MCF 10A (cell line): Measurements from ENCODE around the gene L3MBTL1. TPM values are rescaled to one million over a fixed set of nuclear protein-coding genes. Genes with fewer than 3 reads are reported as not detected.

Experiments used
- BruUV-seq: library from RNA; stranded (reverse); fragments of 400-500 nt; replicated peaks from 2 replicates; lab custom pipeline; 2021; lab: Mats Ljungman, UMichigan
- CTCF ChIA-PET: fragments of 300-600 bp; sonication (Branson Sonifier 250); formaldehyde crosslinking; extraction: SDS; loops from one replicate; lab custom pipeline; 2021; ENCODE audit warnings: antibody characterized with exemption, inconsistent platforms; lab: Yijun Ruan, JAX
- POLR2A ChIA-PET: fragments of 300-600, 350-650 bp; sonication (Branson Sonifier 250); formaldehyde crosslinking; extraction: SDS; loops from one replicate; lab custom pipeline; 2020; ENCODE audit warnings: antibody characterized with exemption, inconsistent platforms; lab: Yijun Ruan, JAX
- DNase-seq: peaks from one replicate; pipeline ENCODE4 v3.0.0-alpha.2; 2018; ENCODE audit not compliant: unreplicated experiment
- H3K27ac Mint-ChIP-seq: one replicate; pipeline ENCODE4 v1.8.0; 2022; ENCODE audit warnings: mild to moderate bottlenecking, low read depth, mixed read lengths; ENCODE audit not compliant: unreplicated experiment
- H3K27me3 Mint-ChIP-seq: one replicate; pipeline ENCODE4 v1.8.0; 2022; ENCODE audit warnings: mixed read lengths; ENCODE audit not compliant: insufficient read depth, unreplicated experiment
- H3K36me3 Mint-ChIP-seq: one replicate; pipeline ENCODE4 v1.8.0; 2022; ENCODE audit warnings: mild to moderate bottlenecking, moderate library complexity, mixed read lengths; ENCODE audit not compliant: insufficient read depth, unreplicated experiment
- H3K4me1 Mint-ChIP-seq: one replicate; pipeline ENCODE4 v1.8.0; 2022; ENCODE audit warnings: mixed read lengths; ENCODE audit not compliant: insufficient read depth, unreplicated experiment
- H3K4me3 Mint-ChIP-seq: one replicate; pipeline ENCODE4 v1.8.0; 2022; ENCODE audit warnings: mild to moderate bottlenecking, moderate library complexity, mixed read lengths; ENCODE audit not compliant: unreplicated experiment
- H3K9me3 Mint-ChIP-seq: one replicate; pipeline ENCODE4 v1.8.0; 2022; ENCODE audit warnings: mixed read lengths; ENCODE audit not compliant: unreplicated experiment
- intact Hi-C: fragments of 100-400 bp; cut with micrococcal nuclease; formaldehyde crosslinking; loops from 2 replicates; pipeline ENCODE4 v1.14.1; 2022
- total RNA-seq: library from RNA; stranded (reverse); gene quantifications from 2 replicates; pipeline ENCODE4 v1.2.3, GENCODE V29; 2022
- TF ChIP-seq, protein P1 (sequence below): fragments of 200-600 bp; IDR thresholded peaks from one replicate; pipeline ENCODE4 v1.8.0; 2022; ENCODE audit warnings: antibody characterized with exemption, mild to moderate bottlenecking; ENCODE audit not compliant: unreplicated experiment

The L3MBTL1 gene
- total RNA-seq, 1 experiment from 2014 or later: 10.5 TPM

DNA sequence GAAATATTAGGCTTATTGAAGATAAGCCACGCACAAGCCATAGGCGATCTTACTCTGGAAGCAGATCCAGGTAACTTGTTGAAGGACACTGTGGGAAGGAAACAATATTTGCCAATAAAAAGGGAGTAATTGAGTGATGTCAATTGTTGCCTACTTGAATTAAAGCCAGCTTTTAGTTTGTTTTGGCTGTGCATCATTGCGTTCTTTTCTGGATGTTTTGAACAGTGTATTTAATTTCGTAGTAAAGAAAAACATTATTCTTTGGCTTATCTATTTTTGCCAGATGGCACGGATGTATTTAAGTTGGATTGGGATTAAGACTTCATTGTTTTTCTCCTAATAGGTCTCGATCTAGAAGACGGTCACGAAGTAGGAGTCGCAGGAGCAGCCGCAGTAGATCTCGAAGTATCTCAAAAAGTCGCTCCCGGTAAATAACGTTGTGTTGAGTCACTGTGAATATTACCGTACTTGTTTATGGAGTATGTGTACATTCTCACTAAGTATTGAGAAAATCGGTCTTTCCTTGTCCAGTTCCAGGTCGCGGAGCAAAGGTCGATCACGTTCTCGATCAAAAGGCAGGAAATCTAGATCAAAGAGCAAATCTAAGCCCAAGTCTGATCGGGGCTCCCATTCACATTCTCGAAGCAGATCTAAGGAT lies 47.2 kb upstream of the L3MBTL1 start:
- H3K9me3 Mint-ChIP-seq: no peaks in the 10 kb centered on the region
- H3K27me3 Mint-ChIP-seq: no peaks in the 10 kb centered on the region
- peaks cover 20% of the 10 kb centered on the region for H3K4me1 Mint-ChIP-seq
- intact Hi-C loops: no loop called here
- peak overlapping the region; percentile 99 for H3K27ac Mint-ChIP-seq
- peak overlapping the region; percentile 91 for H3K4me3 Mint-ChIP-seq
- no TSS peak for BruUV-seq
- peaks cover 83% of the 10 kb centered on the region for H3K36me3 Mint-ChIP-seq
- TF ChIP-seq, protein P1, sequence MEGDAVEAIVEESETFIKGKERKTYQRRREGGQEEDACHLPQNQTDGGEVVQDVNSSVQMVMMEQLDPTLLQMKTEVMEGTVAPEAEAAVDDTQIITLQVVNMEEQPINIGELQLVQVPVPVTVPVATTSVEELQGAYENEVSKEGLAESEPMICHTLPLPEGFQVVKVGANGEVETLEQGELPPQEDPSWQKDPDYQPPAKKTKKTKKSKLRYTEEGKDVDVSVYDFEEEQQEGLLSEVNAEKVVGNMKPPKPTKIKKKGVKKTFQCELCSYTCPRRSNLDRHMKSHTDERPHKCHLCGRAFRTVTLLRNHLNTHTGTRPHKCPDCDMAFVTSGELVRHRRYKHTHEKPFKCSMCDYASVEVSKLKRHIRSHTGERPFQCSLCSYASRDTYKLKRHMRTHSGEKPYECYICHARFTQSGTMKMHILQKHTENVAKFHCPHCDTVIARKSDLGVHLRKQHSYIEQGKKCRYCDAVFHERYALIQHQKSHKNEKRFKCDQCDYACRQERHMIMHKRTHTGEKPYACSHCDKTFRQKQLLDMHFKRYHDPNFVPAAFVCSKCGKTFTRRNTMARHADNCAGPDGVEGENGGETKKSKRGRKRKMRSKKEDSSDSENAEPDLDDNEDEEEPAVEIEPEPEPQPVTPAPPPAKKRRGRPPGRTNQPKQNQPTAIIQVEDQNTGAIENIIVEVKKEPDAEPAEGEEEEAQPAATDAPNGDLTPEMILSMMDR: no peak
- no peak for DNase-seq
- POLR2A ChIA-PET: interaction anchor here (1.4 kb wide), 1 partner anchor 54 kb away, joined by 4 read pairs; no protein-coding TSS in a partner anchor
- CTCF ChIA-PET: no interaction called here

- Mint-ChIP-seq H3K9me3 (no peaks in the 10 kb centered on the region), H3K4me3 (no peak overlapping the region), H3K27me3 (no peaks in the 10 kb centered on the region), H3K27ac (no peak overlapping the region), H3K4me1 (peaks cover 20% of the 10 kb centered on the region), H3K36me3 (peaks cover 88% of the 10 kb centered on the region)
- CTCF ChIA-PET: interaction anchor here (0.6 to 0.9 kb wide), 3 partner anchors 55 to 202 kb away, joined by 3 to 4 read pairs (median 3); no protein-coding TSS in a partner anchor
- no peak for DNase-seq
- TF ChIP-seq, protein P1: no peak
- intact Hi-C loops: no loop called here
- POLR2A ChIA-PET: interaction anchor here (1.4 to 1.6 kb wide), 2 partner anchors 11 to 53 kb away, joined by 4 to 5 read pairs; no protein-coding TSS in a partner anchor
- BruUV-seq: no TSS peak
Measured at GRCh38 chr20:43460830-43461200, 46.7 kb upstream of the L3MBTL1 start.

DNA sequence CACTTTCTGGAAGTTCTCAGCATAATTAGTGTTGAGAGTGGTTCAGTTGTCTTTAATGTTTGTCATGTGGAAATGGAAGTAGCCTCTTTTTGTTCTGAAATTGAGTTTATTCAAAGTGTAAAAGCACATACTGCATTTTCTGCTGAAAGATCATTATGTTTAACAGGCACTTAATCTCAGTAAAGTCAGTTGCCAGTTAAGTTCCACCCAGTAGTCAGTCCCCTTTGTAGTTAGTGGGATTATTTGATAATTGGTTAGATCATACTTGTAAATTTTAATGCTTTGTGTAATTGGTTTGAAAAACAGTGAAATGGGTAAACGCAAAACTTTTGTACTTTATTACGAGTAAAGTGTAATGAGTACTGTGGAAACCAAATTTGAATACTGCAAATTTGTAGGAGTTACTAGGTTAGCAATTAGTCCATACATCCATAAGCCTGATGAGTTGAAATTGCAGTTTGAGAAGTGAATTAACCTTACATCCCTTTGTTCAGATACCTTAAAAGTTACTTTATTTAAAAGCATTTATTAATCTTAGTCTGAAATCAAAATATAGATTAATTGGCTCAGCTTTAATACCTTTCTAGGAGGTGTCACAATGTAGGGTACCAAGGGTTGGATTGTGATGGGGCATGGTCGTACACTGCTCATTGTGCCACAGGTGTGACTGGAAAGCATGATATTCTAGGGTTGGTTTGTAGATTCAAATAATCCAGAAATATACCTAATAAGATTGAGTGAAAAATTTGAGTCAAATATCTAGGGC lies 45.4 kb upstream of the L3MBTL1 start:
- no peaks in the 10 kb centered on the region for H3K27me3 Mint-ChIP-seq
- intact Hi-C loops: no loop called here
- H3K27ac Mint-ChIP-seq: no peak overlapping the region
- H3K9me3 Mint-ChIP-seq: no peaks in the 10 kb centered on the region
- no peak overlapping the region for H3K4me3 Mint-ChIP-seq
- TF ChIP-seq, protein P1: no peak
- ChIA-PET POLR2A (interaction anchor here (1.5 to 1.6 kb wide), 2 partner anchors 10 to 30 kb away, joined by 5 read pairs; no protein-coding TSS in a partner anchor), CTCF (interaction anchor here (0.6 to 0.8 kb wide), 2 partner anchors 654 to 693 kb away, joined by 3 read pairs; no protein-coding TSS in a partner anchor)
- H3K4me1 Mint-ChIP-seq: peaks cover 14% of the 10 kb centered on the region
- peaks cover 100% of the 10 kb centered on the region for H3K36me3 Mint-ChIP-seq
- no TSS peak for BruUV-seq
- no peak for DNase-seq
